Activated B cell treated with CpG ODN at 0.5 μM for 24 hours (primary cell): Measurements from ENCODE around the gene PPDPF. TPM values are rescaled to one million over a fixed set of nuclear protein-coding genes. Genes with fewer than 3 reads are reported as not detected.

Experiments used
- ATAC-seq: fragments of 200-7000 bp; cut with Tn5 transposase; one replicate; pipeline ENCODE4 v1.10.0; 2021; ENCODE audit warnings: low read depth, mild to moderate bottlenecking, moderate library complexity
- CTCF ChIA-PET: fragments of 350-600 bp; sonication (Branson Sonifier 250); formaldehyde crosslinking; loops from one replicate; lab custom pipeline; 2021; ENCODE audit warnings: antibody characterized with exemption; lab: Charles Lee
- POLR2A ChIA-PET: fragments of 350-600 bp; sonication (Branson Sonifier 250); formaldehyde crosslinking; loops from one replicate; lab custom pipeline; 2021; ENCODE audit warnings: antibody characterized with exemption; lab: Charles Lee
- DNase-seq: peaks from one replicate; pipeline ENCODE4 v3.0.0; 2022
- H3K27ac Mint-ChIP-seq: one replicate; pipeline ENCODE4 v1.8.0; 2020; ENCODE audit warnings: mixed read lengths
- H3K27me3 Mint-ChIP-seq: one replicate; pipeline ENCODE4 v1.8.0; 2021; ENCODE audit warnings: mixed read lengths
- H3K36me3 Mint-ChIP-seq: one replicate; pipeline ENCODE4 v1.8.0; 2021; ENCODE audit warnings: low read depth, mixed read lengths
- H3K4me1 Mint-ChIP-seq: one replicate; pipeline ENCODE4 v1.8.0; 2021; ENCODE audit warnings: mixed read lengths
- H3K4me3 Mint-ChIP-seq: one replicate; pipeline ENCODE4 v1.8.0; 2020; ENCODE audit warnings: mild to moderate bottlenecking, mixed read lengths
- H3K9me3 Mint-ChIP-seq: one replicate; pipeline ENCODE4 v1.8.0; 2020; ENCODE audit warnings: mixed read lengths
- CTCF ChIP-seq: fragments of 200-600 bp; IDR thresholded peaks from one replicate; pipeline ENCODE4 v1.8.0; 2022; ENCODE audit warnings: antibody characterized with exemption, mild to moderate bottlenecking
- intact Hi-C: fragments of 100-400 bp; cut with micrococcal nuclease; formaldehyde crosslinking; loops from one replicate; pipeline ENCODE4 v1.15.1; 2024
- total RNA-seq: library from RNA; stranded (reverse); gene quantifications from 2 replicates; pipeline ENCODE4 v1.2.3, GENCODE V29; 2022

PPDPF gene
- total RNA-seq, 1 donor from 2014 or later = 172 TPM

DNA sequence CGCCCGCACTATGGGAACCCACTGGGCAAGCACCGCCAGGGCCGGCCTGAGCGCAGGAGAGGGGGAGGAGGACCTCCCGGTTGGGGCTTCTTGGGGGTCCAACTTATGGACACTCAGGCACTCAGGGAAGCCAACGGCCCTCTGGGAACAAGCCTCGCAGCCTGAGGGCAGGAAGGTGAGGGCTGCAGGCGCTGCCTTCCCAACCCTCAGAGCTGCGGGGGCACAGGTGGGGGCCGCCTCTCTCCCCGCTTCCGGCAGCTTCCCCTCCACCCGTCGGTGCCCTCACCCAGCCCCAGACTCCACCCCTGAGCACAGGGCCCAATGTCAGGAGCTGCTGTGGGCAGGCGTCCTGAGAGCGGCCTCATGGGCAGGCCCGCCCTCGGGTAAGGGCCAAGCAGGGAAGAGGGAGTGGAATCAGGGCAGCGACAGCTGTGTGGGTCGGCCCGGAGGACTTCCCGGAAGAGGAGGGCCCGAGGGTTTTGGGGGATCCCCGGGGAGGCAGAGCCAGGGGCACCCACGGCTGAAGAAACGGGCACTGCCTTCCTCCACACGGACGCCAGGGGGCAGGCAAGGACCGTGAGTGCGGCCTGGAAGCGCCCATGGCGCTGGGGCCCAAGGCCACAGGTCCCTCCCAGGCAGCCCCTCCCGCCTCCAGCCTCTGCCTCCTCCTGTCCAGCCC is 17.1 kb downstream of the PPDPF start:
- Mint-ChIP-seq H3K27me3 (no peaks in the 10 kb centered on the region), H3K9me3 (no peaks in the 10 kb centered on the region), H3K4me3 (peak overlapping the region; percentile 80), H3K4me1 (peaks cover 27% of the 10 kb centered on the region), H3K36me3 (no peaks in the 10 kb centered on the region), H3K27ac (peak overlapping the region; percentile 80)
- CTCF ChIA-PET = interaction anchor here (0.6 to 3.1 kb wide), 30 partner anchors 14 to 583 kb away, joined by 3 to 27 read pairs (median 4); partner anchors contain the start of genes ARFRP1, GMEB2, HELZ2 and LIME1
- ATAC-seq = peak; percentile 86
- TF ChIP-seq CTCF = peak; percentile 23
- peak; percentile 93 for DNase-seq
- POLR2A ChIA-PET = interaction anchor here (0.5 to 10.6 kb wide), 33 partner anchors 8 to 590 kb away, joined by 3 to 179 read pairs (median 5); partner anchors contain the start of genes ARFRP1, FNDC11, GMEB2 and HELZ2
- intact Hi-C loops = loop anchor here (1.0 to 5.0 kb wide), 15 partner anchors 16 to 520 kb away; partner anchors contain the start of genes ARFRP1, C20orf204, DNAJC5 and LIME1

GRCh38 chr20:63538204-63539091 is 17.9 kb downstream of the PPDPF start:
- Mint-ChIP-seq H3K4me3 (peak overlapping the region; percentile 80), H3K4me1 (peaks cover 31% of the 10 kb centered on the region), H3K9me3 (no peaks in the 10 kb centered on the region), H3K27ac (peak overlapping the region; percentile 80), H3K27me3 (no peaks in the 10 kb centered on the region), H3K36me3 (no peaks in the 10 kb centered on the region)
- CTCF ChIA-PET = interaction anchor here (0.9 to 3.1 kb wide), 21 partner anchors 13 to 501 kb away, joined by 3 to 27 read pairs (median 4); partner anchors contain the start of genes ARFRP1, GMEB2, HELZ2 and RTEL1
- intact Hi-C loops = loop anchor here (1.0 to 5.0 kb wide), 11 partner anchors 15 to 519 kb away; partner anchors contain the start of genes ARFRP1, C20orf204, LIME1 and SLC2A4RG
- no peak for DNase-seq
- POLR2A ChIA-PET = interaction anchor here (0.5 to 10.6 kb wide), 35 partner anchors 9 to 541 kb away, joined by 3 to 179 read pairs (median 5); partner anchors contain the start of genes ARFRP1, FNDC11, GMEB2 and HELZ2
- ATAC-seq = peak; percentile 2
- TF ChIP-seq CTCF = no peak

GRCh38 chr20:63539092-63539430 is 18.5 kb downstream of the PPDPF start:
- Mint-ChIP-seq H3K27ac (no peak overlapping the region), H3K9me3 (no peaks in the 10 kb centered on the region), H3K27me3 (no peaks in the 10 kb centered on the region), H3K4me3 (no peak overlapping the region), H3K4me1 (peaks cover 37% of the 10 kb centered on the region), H3K36me3 (no peaks in the 10 kb centered on the region)
- no peak for TF ChIP-seq CTCF
- POLR2A ChIA-PET = interaction anchor here (0.6 to 3.5 kb wide), 10 partner anchors 14 to 417 kb away, joined by 3 to 47 read pairs (median 7); partner anchors contain the start of genes FNDC11, HELZ2, PPDPF and TPD52L2
- ATAC-seq (no peak), DNase-seq (no peak)
- CTCF ChIA-PET = interaction anchor here (1.1 to 3.1 kb wide), 6 partner anchors 12 to 500 kb away, joined by 5 to 27 read pairs (median 14); partner anchors contain the start of gene TPD52L2
- intact Hi-C loops = loop anchor here (5.0 kb wide), 3 partner anchors 198 to 518 kb away; partner anchors contain the start of genes C20orf204, LIME1 and SLC2A4RG

- DNase-seq (no peak), ATAC-seq (no peak)
- intact Hi-C loops = loop anchor here (5.0 kb wide), 3 partner anchors 198 to 518 kb away; partner anchors contain the start of genes C20orf204, LIME1 and SLC2A4RG
- ChIA-PET CTCF (interaction anchor here (1.1 to 3.1 kb wide), 6 partner anchors 12 to 499 kb away, joined by 5 to 27 read pairs (median 14); partner anchors contain the start of gene TPD52L2), POLR2A (interaction anchor here (0.6 to 3.5 kb wide), 7 partner anchors 13 to 416 kb away, joined by 3 to 47 read pairs (median 5); partner anchors contain the start of genes FNDC11, HELZ2, PPDPF and TPD52L2)
- Mint-ChIP-seq H3K27ac (peak overlapping the region; percentile 30), H3K36me3 (no peaks in the 10 kb centered on the region), H3K4me1 (peaks cover 42% of the 10 kb centered on the region), H3K4me3 (no peak overlapping the region), H3K9me3 (no peaks in the 10 kb centered on the region), H3K27me3 (no peaks in the 10 kb centered on the region)
- TF ChIP-seq CTCF = no peak
Measured at GRCh38 chr20:63539441-63540370, 19.1 kb downstream of the PPDPF start.
